K562 (cell line): Measurements from ENCODE around the gene ATP2A3. TPM values are rescaled to one million over a fixed set of nuclear protein-coding genes. Genes with fewer than 3 reads are reported as not detected.

ENCODE experiments used
- ATAC-seq: fragments of 200-7000 bp; cut with Tn5 transposase; 3 replicates; pipeline ENCODE4 v1.9.1; 2020; ENCODE audit warnings: moderate library complexity
- BruUV-seq: library from RNA; stranded (reverse); fragments of 400-500 nt; replicated peaks from 2 replicates; lab custom pipeline; 2021; lab: Mats Ljungman, UMichigan
- CTCF ChIA-PET: fragments of 300-600 bp; formaldehyde crosslinking; extraction: SDS; loops from one replicate; lab custom pipeline; 2021; ENCODE audit warnings: low intra/inter-chr PET ratio; lab: Yijun Ruan, JAX
- POLR2A ChIA-PET: fragments of 300-600, 350-650 bp; sonication (Branson Sonifier 250); formaldehyde crosslinking; extraction: SDS; loops from one replicate; lab custom pipeline; 2021; ENCODE audit warnings: antibody characterized with exemption, inconsistent platforms; lab: Yijun Ruan, JAX
- DNase-seq, 4 experiments: peaks; one replicate each; pipeline versions ENCODE4 v3.0.0 to v3.0.0-alpha.2; 2011 to 2018; ENCODE audit warnings: low spot score in 3 of 4, mixed read lengths in 3 of 4; ENCODE audit errors: extremely low read depth in 1 of 4
- FAIRE-seq: peaks from 2 replicates; lab custom pipeline; 2011; peaks lifted over from hg19 to GRCh38; lab: Jason Lieb, UNC
- H2AFZ ChIP-seq: 2 replicates; pipeline ENCODE4 v1.6.0; 2011; ENCODE audit warnings: low read depth, low read length, control low read depth, inconsistent platforms
- H3K27ac ChIP-seq: fragments of 200-600 bp; 3 replicates; pipeline ENCODE4 v1.8.0; 2011; ENCODE audit warnings: low read depth, mild to moderate bottlenecking, control low read depth, inconsistent platforms, low read length, moderate library complexity, mixed read lengths; ENCODE audit errors: extremely low read depth
- H3K27me3 ChIP-seq, 2 experiments: fragments of 300-600 bp in 1 of 2; 2 replicates in 1 of 2; 3 replicates in 1 of 2; pipeline versions ENCODE4 v1.6.0 to v1.8.0; 2011; ENCODE audit warnings: inconsistent platforms in 2 of 2, low read length in 2 of 2, mild to moderate bottlenecking in 1 of 2, mixed read lengths in 1 of 2, moderate library complexity in 1 of 2; ENCODE audit not compliant: control insufficient read depth in 2 of 2, insufficient read depth in 2 of 2
- H3K36me3 ChIP-seq: fragments of 300-600 bp; 3 replicates; pipeline ENCODE4 v1.8.0; 2011; ENCODE audit warnings: mild to moderate bottlenecking, low read length, inconsistent platforms; ENCODE audit not compliant: control insufficient read depth, insufficient read depth
- H3K4me1 ChIP-seq, 2 experiments: fragments of 200-600 bp in 1 of 2; replicated peaks in 1 of 2; 2 replicates in 1 of 2; 3 replicates in 1 of 2; pipeline versions ENCODE4 v1.5.1 to v1.8.0; 2011; ENCODE audit warnings: inconsistent platforms in 2 of 2, low read length in 2 of 2, mild to moderate bottlenecking in 1 of 2, mixed read lengths in 1 of 2, moderate library complexity in 1 of 2; ENCODE audit not compliant: control insufficient read depth in 2 of 2, insufficient read depth in 2 of 2
- H3K4me2 ChIP-seq: 2 replicates; pipeline ENCODE4 v1.6.1; 2011; ENCODE audit warnings: low read length, control low read depth, inconsistent platforms, mixed read lengths; ENCODE audit not compliant: insufficient read depth
- H3K4me3 ChIP-seq: fragments of 200-600 bp; sonication (generic), shearing (Covaris generic); 2 replicates; pipeline ENCODE4 v1.5.1; 2016; ENCODE audit warnings: control low read depth, inconsistent platforms
- H3K79me2 ChIP-seq: fragments of 200-600 bp; 3 replicates; pipeline ENCODE4 v1.8.0; 2011; ENCODE audit warnings: low read length, inconsistent platforms; ENCODE audit not compliant: control insufficient read depth, insufficient read depth
- H3K9ac ChIP-seq, 2 experiments: 2 replicates each; pipeline versions ENCODE4 v1.6.0 to v1.6.1; 2011; ENCODE audit warnings: low read depth in 2 of 2, low read length in 2 of 2, control low read depth in 1 of 2, inconsistent platforms in 1 of 2, mild to moderate bottlenecking in 1 of 2, mixed read lengths in 1 of 2; ENCODE audit not compliant: insufficient read depth in 1 of 2
- H3K9me1 ChIP-seq: one replicate; pipeline ENCODE4 v1.6.0; 2011; ENCODE audit warnings: inconsistent platforms, mild to moderate bottlenecking, low read length, moderate library complexity; ENCODE audit not compliant: control insufficient read depth, insufficient read depth
- H3K9me3 ChIP-seq: replicated peaks from 2 replicates; pipeline ENCODE4 v1.5.1; 2011; ENCODE audit warnings: low read depth, low read length, inconsistent platforms; ENCODE audit not compliant: control insufficient read depth, insufficient read depth
- H4K20me1 ChIP-seq: replicated peaks from 2 replicates; pipeline ENCODE4 v1.6.1; 2011; ENCODE audit warnings: low read length, inconsistent platforms, mixed read lengths; ENCODE audit not compliant: control insufficient read depth, insufficient read depth
- BRD4 ChIP-seq: fragments of 200-600 bp; sonication (generic); IDR thresholded peaks from 2 replicates; pipeline ENCODE4 v1.6.1; 2017; ENCODE audit warnings: inconsistent platforms
- PML ChIP-seq: IDR thresholded peaks from 2 replicates; pipeline ENCODE4 v1.6.1; 2012; ENCODE audit warnings: low read length, inconsistent platforms
- WGBS: fragments of 100-300 bp; shearing (Covaris generic); methylation state at CpG from one replicate; pipeline ENCODE4 v1.1.6; 2016; ENCODE audit warnings: low coverage, mixed read lengths; ENCODE audit not compliant: insufficient coverage; ENCODE audit errors: missing lambda C conversion rate; 5-methylcytosine and 5-hydroxymethylcytosine counted together
- in situ Hi-C: fragments of 300-500 bp; cut with MboI; formaldehyde crosslinking; loops from 4 replicates; pipeline ENCODE4 v1.15.0; 2018; ENCODE audit warnings: inconsistent platforms, mixed read lengths
- intact Hi-C: fragments of 100-400 bp; cut with micrococcal nuclease; formaldehyde crosslinking; loops from 2 replicates; pipeline ENCODE4 v1.14.2; 2022
- polyA plus RNA-seq, 8 experiments: library from polyadenylated mRNA; depleted of rRNA in 4 of 8; stranded (reverse) in 5 of 8; unstranded in 3 of 8; fragments of >200 nt; fragmentation: Nextera tagmentation in 2 of 8; fragmentation: Illumina TruSeq in 1 of 8; extraction: Ambion mirVana in 2 of 8; extraction: Trizol in 1 of 8; gene quantifications; 2 replicates each; pipeline versions ENCODE4 v1.2.1 to v1.2.3, GENCODE V29; 2011 to 2014; ENCODE audit warnings: inconsistent platforms in 1 of 8, missing spikeins in 1 of 8
- total RNA-seq, 7 experiments: library from RNA; depleted of rRNA in 6 of 7; stranded (reverse); fragments of >200 nt in 6 of 7; fragmentation: Illumina TruSeq in 2 of 7; extraction: Trizol in 2 of 7; gene quantifications; 2 replicates each; pipeline versions ENCODE4 v1.2.1 to v1.2.3, GENCODE V29; 2011 to 2021; ENCODE audit warnings: low replicate concordance in 1 of 7

Gene ATP2A3
- total and polyA plus RNA-seq, 9 of the 15 experiments (the other 6 are each of a cell fraction or from before 2014, with no cell fraction given) = 0.65 to 103 (median 31.3) TPM

DNA sequence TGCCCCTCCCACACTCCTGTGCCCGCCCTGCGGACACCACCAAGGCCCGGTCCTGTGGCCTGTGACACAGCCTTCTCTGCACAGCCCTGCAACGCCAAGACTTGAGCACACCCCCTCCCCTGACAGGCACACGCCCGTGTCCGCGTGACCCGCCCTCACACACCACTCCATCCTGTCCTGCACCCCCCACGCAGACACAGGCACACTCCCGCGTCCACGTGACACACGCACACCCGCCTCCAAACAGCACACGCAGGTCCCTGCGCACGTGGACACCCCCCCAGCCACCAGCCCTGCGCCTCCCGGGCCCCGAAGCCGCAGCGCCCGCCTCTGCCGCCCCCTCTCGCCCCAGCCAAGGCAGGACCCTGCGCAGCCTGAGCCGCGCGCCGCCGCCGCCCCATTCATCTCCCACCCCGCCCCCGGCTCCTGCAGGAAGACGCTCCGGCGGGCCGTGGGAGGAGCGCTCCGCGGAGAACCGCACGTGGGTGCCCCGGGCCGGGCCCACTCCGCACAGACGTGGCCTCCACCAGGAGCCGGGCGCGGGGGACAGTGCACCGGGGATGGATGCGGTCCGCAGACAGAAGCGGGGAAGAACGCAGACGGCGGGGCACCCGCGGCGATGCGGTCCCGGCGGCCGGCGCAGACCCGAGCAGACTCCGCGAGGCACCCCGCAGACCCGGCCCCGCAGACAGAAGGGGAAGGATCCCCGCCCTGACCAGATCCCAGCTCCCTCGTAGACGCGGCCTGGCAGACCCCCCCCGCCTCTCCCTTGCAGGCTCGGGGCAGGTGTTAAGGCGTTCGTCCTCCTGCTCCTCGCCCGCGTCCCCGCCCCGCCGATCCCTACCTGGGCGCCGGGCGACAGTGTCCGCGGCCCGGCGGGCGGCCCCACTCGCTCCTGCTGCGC, 71.9 kb downstream of the ATP2A3 start (continued):
- no peak for TF ChIP-seq BRD4

GRCh38 chr17:3891626-3892094, 72.6 kb downstream of the ATP2A3 start:
- no peaks in the 10 kb centered on the region for H4K20me1 ChIP-seq
- peak overlapping the region; percentile 78 for H3K4me2 ChIP-seq
- POLR2A ChIA-PET = interaction anchor here (0.7 kb wide), 1 partner anchor 33 kb away, joined by 3 read pairs; no protein-coding TSS in a partner anchor
- no peaks in the 10 kb centered on the region for H3K36me3 ChIP-seq
- TSS peak; percentile 38 for BruUV-seq
- H2AFZ ChIP-seq = peak overlapping the region; percentile 63; the same call in 1 of the 2 replicates
- peak overlapping the region; percentile 61 for H3K4me3 ChIP-seq
- H3K9me1 ChIP-seq = no peaks in the 10 kb centered on the region
- intact Hi-C loops = no loop called here
- H3K9ac ChIP-seq = peak overlapping the region; percentile 30 to 90; a peak in 3 of 4 replicates
- CTCF ChIA-PET = no interaction called here
- FAIRE-seq (no peak), ATAC-seq (no peak), DNase-seq (no peak)
- no peaks in the 10 kb centered on the region for H3K27me3 ChIP-seq
- WGBS = 25% methylated on average over 1 of the region's 12 CpGs
- H3K79me2 ChIP-seq = peaks cover 36% of the 10 kb centered on the region
- no peak overlapping the region for H3K27ac ChIP-seq
- in situ Hi-C loops = no loop called here
- H3K4me1 ChIP-seq = peaks cover 33 to 74% of the 10 kb centered on the region in 2 experiments
- H3K9me3 ChIP-seq = no peaks in the 10 kb centered on the region
- no peak for TF ChIP-seq PML
